ENCODE results near the gene PIEZO2. TPM values are rescaled to one million over a fixed set of nuclear protein-coding genes. Genes with fewer than 3 reads are reported as not detected.

Gene PIEZO2
- total and polyA plus RNA-seq, 10 donors, result 0.42 to 13.0 (median 8.0) TPM

GRCh38 chr18:10822456-10822855, 326.9 kb downstream of the PIEZO2 start:
- 5 to 13% (median 8%) methylated on average over 6 of the region's 6 CpGs for WGBS, 5 donors
- TF ChIP-seq POLR2AphosphoS5 (IDR thresholded peaks at IDR 0.05) (no peak), POLR2A (IDR thresholded peaks at IDR 0.05) (no peak)
- TF ChIP-seq, protein P1, sequence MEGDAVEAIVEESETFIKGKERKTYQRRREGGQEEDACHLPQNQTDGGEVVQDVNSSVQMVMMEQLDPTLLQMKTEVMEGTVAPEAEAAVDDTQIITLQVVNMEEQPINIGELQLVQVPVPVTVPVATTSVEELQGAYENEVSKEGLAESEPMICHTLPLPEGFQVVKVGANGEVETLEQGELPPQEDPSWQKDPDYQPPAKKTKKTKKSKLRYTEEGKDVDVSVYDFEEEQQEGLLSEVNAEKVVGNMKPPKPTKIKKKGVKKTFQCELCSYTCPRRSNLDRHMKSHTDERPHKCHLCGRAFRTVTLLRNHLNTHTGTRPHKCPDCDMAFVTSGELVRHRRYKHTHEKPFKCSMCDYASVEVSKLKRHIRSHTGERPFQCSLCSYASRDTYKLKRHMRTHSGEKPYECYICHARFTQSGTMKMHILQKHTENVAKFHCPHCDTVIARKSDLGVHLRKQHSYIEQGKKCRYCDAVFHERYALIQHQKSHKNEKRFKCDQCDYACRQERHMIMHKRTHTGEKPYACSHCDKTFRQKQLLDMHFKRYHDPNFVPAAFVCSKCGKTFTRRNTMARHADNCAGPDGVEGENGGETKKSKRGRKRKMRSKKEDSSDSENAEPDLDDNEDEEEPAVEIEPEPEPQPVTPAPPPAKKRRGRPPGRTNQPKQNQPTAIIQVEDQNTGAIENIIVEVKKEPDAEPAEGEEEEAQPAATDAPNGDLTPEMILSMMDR (IDR thresholded peaks at IDR 0.05 in 8 of 11, conservative IDR thresholded peaks at IDR 0.05 in 3 of 11), result no peak
- H3K9me3 ChIP-seq, result peaks cover 0 to 21% (median 14%) of the 10 kb centered on the region in 8 donors
- DNase-seq, result no peak
- no peaks in the 10 kb centered on the region for H3K4me1 ChIP-seq
- no peaks in the 10 kb centered on the region for H3K36me3 ChIP-seq
- no peak overlapping the region for H3K27ac ChIP-seq
- H3K4me3 ChIP-seq, result no peak overlapping the region
- intact Hi-C loops (cut with DNase I; ENCODE audit: low total_unique reads), result no loop called here
- peaks cover 0 to 19% (median 0%) of the 10 kb centered on the region in 7 donors for H3K27me3 ChIP-seq (replicated peaks in 1 of 7)

GRCh38 chr18:10820681-10821080, 328.7 kb downstream of the PIEZO2 start:
- H3K4me1 ChIP-seq, result no peaks in the 10 kb centered on the region
- peaks cover 0 to 26% (median 0%) of the 10 kb centered on the region in 7 donors for H3K27me3 ChIP-seq (replicated peaks in 1 of 7)
- intact Hi-C loops (cut with DNase I; ENCODE audit: low total_unique reads), result no loop called here
- no peaks in the 10 kb centered on the region for H3K36me3 ChIP-seq
- peaks cover 0 to 21% (median 14%) of the 10 kb centered on the region in 8 donors for H3K9me3 ChIP-seq
- no peak for DNase-seq
- H3K27ac ChIP-seq, result no peak overlapping the region
- no peak for TF ChIP-seq POLR2AphosphoS5 (IDR thresholded peaks at IDR 0.05)
- TF ChIP-seq POLR2A (IDR thresholded peaks at IDR 0.05), result no peak
- TF ChIP-seq, protein P1 (IDR thresholded peaks at IDR 0.05 in 8 of 11, conservative IDR thresholded peaks at IDR 0.05 in 3 of 11), result no peak
- H3K4me3 ChIP-seq, result no peak overlapping the region
- 68 to 93% (median 78%) methylated on average over 5 of the region's 5 CpGs for WGBS, 5 donors

- Histone ChIP-seq H3K9me3 (peaks cover 0 to 3% (median 0%) of the 10 kb centered on the region in 8 donors), H3K27ac (no peak overlapping the region), H3K4me3 (no peak overlapping the region), H3K4me1 (no peaks in the 10 kb centered on the region), H3K36me3 (no peaks in the 10 kb centered on the region), H3K27me3 (replicated peaks in 1 of 7) (peaks cover 0 to 7% (median 0%) of the 10 kb centered on the region in 7 donors)
- WGBS, 5 donors, result 27 to 53% (median 38%) methylated on average over 4 of the region's 4 CpGs
- DNase-seq, result no peak
- no peak for TF ChIP-seq POLR2AphosphoS5 (IDR thresholded peaks at IDR 0.05)
- TF ChIP-seq, protein P1 (IDR thresholded peaks at IDR 0.05 in 8 of 11, conservative IDR thresholded peaks at IDR 0.05 in 3 of 11), result no peak
- no peak for TF ChIP-seq POLR2A (IDR thresholded peaks at IDR 0.05)
- intact Hi-C loops (cut with DNase I; ENCODE audit: low total_unique reads), result no loop called here
Observed at GRCh38 chr18:10814336-10814735, 335.0 kb downstream of the PIEZO2 start.

DNA sequence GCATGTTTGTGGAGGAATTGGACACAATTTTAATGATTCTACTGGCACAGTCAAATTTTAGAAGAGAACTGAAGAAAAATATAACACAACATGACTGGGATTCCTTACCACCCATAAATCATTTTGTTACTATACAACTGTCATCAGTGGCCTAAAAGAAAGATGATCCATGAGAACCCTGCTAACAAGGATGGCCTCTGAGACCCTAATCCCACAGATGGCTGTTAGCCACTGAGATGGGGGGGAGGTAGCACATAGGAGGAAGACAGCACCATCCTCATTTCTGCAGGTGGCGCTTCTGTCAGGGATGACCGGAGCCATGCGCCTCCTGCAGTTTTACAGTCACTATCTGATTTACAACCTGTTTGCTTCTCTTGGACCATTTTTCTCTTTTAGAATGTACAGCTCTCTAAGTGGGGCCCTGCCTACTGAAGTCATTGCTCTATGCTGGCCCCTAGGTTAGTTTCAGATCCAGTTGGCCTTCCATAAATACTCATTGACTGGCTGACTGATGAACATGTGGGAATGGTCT, 343.7 kb downstream of the PIEZO2 start:
- H3K4me3 ChIP-seq, result no peak overlapping the region
- intact Hi-C loops (cut with DNase I; ENCODE audit: low total_unique reads), result no loop called here
- H3K4me1 ChIP-seq, result no peaks in the 10 kb centered on the region
- no peaks in the 10 kb centered on the region for H3K27me3 ChIP-seq (replicated peaks in 1 of 7)
- 91 to 97% (median 96%) methylated on average over 3 of the region's 3 CpGs for WGBS, 5 donors
- TF ChIP-seq, protein P1 (IDR thresholded peaks at IDR 0.05 in 8 of 11, conservative IDR thresholded peaks at IDR 0.05 in 3 of 11), result no peak
- TF ChIP-seq POLR2AphosphoS5 (IDR thresholded peaks at IDR 0.05) (no peak), POLR2A (IDR thresholded peaks at IDR 0.05) (no peak)
- H3K9me3 ChIP-seq, result no peaks in the 10 kb centered on the region
- no peak for DNase-seq
- no peaks in the 10 kb centered on the region for H3K36me3 ChIP-seq
- no peak overlapping the region for H3K27ac ChIP-seq

All from spleen (tissue), 11 donors.